GM18907 (cell line): ENCODE results near the gene RASA4B.
"Not testable (repeated sequence)": the region's sequence is repeated elsewhere in the genome, so short reads cannot be mapped to it uniquely, and the experiment has no call there.

ENCODE experiments used
- ATAC-seq: cut with Tn5 transposase; IDR thresholded peaks from one replicate; pipeline ENCODE4 v1.9.1; 2021; ENCODE audit warnings: mild to moderate bottlenecking, moderate library complexity; ENCODE audit not compliant: unreplicated experiment

RASA4B gene

GRCh38 chr7:102455596-102455995 is 62.0 kb downstream of the RASA4B start:
- ATAC-seq = no peak

GRCh38 chr7:102454932-102455331 is 62.6 kb downstream of the RASA4B start:
- not testable (repeated sequence) for ATAC-seq

GRCh38 chr7:102454468-102454867 is 63.1 kb downstream of the RASA4B start:
- no peak for ATAC-seq

GRCh38 chr7:102453319-102453718 is 64.3 kb downstream of the RASA4B start:
- ATAC-seq = no peak

GRCh38 chr7:102452451-102452850 is 65.1 kb downstream of the RASA4B start:
- no peak for ATAC-seq

- ATAC-seq = no peak
Observed at GRCh38 chr7:102451371-102452054, 66.1 kb downstream of the RASA4B start.

GRCh38 chr7:102450242-102450641 is 67.3 kb downstream of the RASA4B start:
- ATAC-seq = no peak

GRCh38 chr7:102449136-102449535 is 68.4 kb downstream of the RASA4B start:
- ATAC-seq = no peak

- ATAC-seq = no peak
Observed at GRCh38 chr7:102447311-102447710, 70.3 kb downstream of the RASA4B start.

GRCh38 chr7:102446387-102447156 is 71.0 kb downstream of the RASA4B start:
- ATAC-seq = no peak

GRCh38 chr7:102445674-102446071 is 71.9 kb downstream of the RASA4B start:
- ATAC-seq = no peak

- ATAC-seq = peak; percentile 42
Observed at GRCh38 chr7:102444961-102445673, 72.5 kb downstream of the RASA4B start.

GRCh38 chr7:102439963-102440795 is 77.4 kb downstream of the RASA4B start:
- ATAC-seq = no peak

GRCh38 chr7:102436118-102436517 is 81.5 kb downstream of the RASA4B start:
- no peak for ATAC-seq

GRCh38 chr7:102434039-102434486 is 83.5 kb downstream of the RASA4B start:
- ATAC-seq = peak; percentile 9

- ATAC-seq = peak; percentile 47
Observed at GRCh38 chr7:102433219-102434038, 84.1 kb downstream of the RASA4B start, which contains the start of gene ORAI2. ORAI2 (plus strand) TSS chr7:102433575; CDS start chr7:102438957, 5,382 bp downstream.
